Bronchial epithelial cell (primary cell): ENCODE results near the gene MBP. TPM values are rescaled to one million over a fixed set of nuclear protein-coding genes. Genes with fewer than 3 reads are reported as not detected.

Source experiments
- DNase-seq: peaks from one replicate; pipeline ENCODE4 v3.0.0-alpha.2; 2010; ENCODE audit warnings: low read depth
- FAIRE-seq: peaks from 2 replicates; lab custom pipeline; 2011; peaks lifted over from hg19 to GRCh38; lab: Jason Lieb, UNC
- H3K27me3 ChIP-seq: 2 replicates; pipeline ENCODE4 v1.5.1; 2011; ENCODE audit warnings: low read length; ENCODE audit not compliant: control insufficient read depth, insufficient read depth
- H3K36me3 ChIP-seq: 2 replicates; pipeline ENCODE4 v1.5.1; 2011; ENCODE audit warnings: low read length; ENCODE audit not compliant: control insufficient read depth, insufficient read depth
- H3K4me3 ChIP-seq: 2 replicates; pipeline ENCODE4 v1.5.1; 2011; ENCODE audit warnings: mild to moderate bottlenecking, low read depth, low read length, control low read depth
- CTCF ChIP-seq: IDR thresholded peaks from 2 replicates; pipeline ENCODE4 v1.5.1; 2011; ENCODE audit warnings: mild to moderate bottlenecking, moderate library complexity, low read length, control low read depth, inconsistent platforms; ENCODE audit not compliant: insufficient read depth, severe bottlenecking
- total RNA-seq: library from RNA; depleted of rRNA; stranded (reverse); fragments of >200 nt; gene quantifications from 2 replicates; pipeline ENCODE4 v1.2.1, GENCODE V29; 2014

The MBP gene
- total RNA-seq, 1 donor from 2014 or later: 26.6 TPM

GRCh38 chr18:77150588-77150987 lies 18.0 kb upstream of the MBP start:
- Histone ChIP-seq H3K27me3 (no peaks in the 10 kb centered on the region), H3K4me3 (no peak overlapping the region), H3K36me3 (no peaks in the 10 kb centered on the region)
- no peak for TF ChIP-seq CTCF
- FAIRE-seq (no peak), DNase-seq (no peak)

- FAIRE-seq: no peak
- no peak overlapping the region for H3K4me3 ChIP-seq
Measured at GRCh38 chr18:77148289-77148688, 15.7 kb upstream of the MBP start.

GRCh38 chr18:77147418-77147852 lies 14.9 kb upstream of the MBP start:
- no peak for FAIRE-seq
- no peaks in the 10 kb centered on the region for H3K36me3 ChIP-seq
- H3K27me3 ChIP-seq: no peaks in the 10 kb centered on the region
- H3K4me3 ChIP-seq: no peak overlapping the region
- DNase-seq: peak; percentile 38
- no peak for TF ChIP-seq CTCF

More at GRCh38 chr18:77148289-77148688, 15.7 kb upstream of the MBP start:
- Histone ChIP-seq H3K36me3 (no peaks in the 10 kb centered on the region), H3K27me3 (no peaks in the 10 kb centered on the region)
- no peak for DNase-seq
- no peak for TF ChIP-seq CTCF

GRCh38 chr18:77146249-77147080 lies 13.9 kb upstream of the MBP start:
- TF ChIP-seq CTCF: no peak
- FAIRE-seq: no peak
- peak; percentile 81 for DNase-seq
- H3K36me3 ChIP-seq: no peaks in the 10 kb centered on the region
- H3K4me3 ChIP-seq: no peak overlapping the region
- no peaks in the 10 kb centered on the region for H3K27me3 ChIP-seq

GRCh38 chr18:77145364-77145901 lies 12.8 kb upstream of the MBP start:
- Histone ChIP-seq H3K4me3 (no peak overlapping the region), H3K27me3 (no peaks in the 10 kb centered on the region), H3K36me3 (no peaks in the 10 kb centered on the region)
- TF ChIP-seq CTCF: no peak
- DNase-seq (no peak), FAIRE-seq (no peak)
